ENCODE measurements around the gene MYOCD.

DNA sequence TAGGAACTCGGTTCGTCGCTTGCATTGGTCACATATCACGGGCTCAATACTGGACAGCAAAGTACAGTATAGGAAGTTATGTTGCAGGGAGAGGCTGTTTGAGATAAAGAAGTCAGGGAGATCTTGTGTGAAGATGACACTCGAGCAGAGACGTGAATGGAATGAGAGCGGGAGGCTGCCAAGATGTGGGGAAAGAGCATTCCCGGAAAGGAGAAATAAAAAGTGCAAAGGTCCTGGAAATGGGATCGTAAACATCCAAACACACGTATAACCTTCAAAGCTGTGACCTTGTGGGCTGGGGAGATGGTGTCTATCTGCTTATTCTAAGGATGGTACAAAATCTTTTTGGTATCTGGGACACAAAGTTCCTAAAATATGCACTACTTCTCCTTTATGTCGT, 43.0 kb upstream of the MYOCD start:
- TF ChIP-seq, protein P1, sequence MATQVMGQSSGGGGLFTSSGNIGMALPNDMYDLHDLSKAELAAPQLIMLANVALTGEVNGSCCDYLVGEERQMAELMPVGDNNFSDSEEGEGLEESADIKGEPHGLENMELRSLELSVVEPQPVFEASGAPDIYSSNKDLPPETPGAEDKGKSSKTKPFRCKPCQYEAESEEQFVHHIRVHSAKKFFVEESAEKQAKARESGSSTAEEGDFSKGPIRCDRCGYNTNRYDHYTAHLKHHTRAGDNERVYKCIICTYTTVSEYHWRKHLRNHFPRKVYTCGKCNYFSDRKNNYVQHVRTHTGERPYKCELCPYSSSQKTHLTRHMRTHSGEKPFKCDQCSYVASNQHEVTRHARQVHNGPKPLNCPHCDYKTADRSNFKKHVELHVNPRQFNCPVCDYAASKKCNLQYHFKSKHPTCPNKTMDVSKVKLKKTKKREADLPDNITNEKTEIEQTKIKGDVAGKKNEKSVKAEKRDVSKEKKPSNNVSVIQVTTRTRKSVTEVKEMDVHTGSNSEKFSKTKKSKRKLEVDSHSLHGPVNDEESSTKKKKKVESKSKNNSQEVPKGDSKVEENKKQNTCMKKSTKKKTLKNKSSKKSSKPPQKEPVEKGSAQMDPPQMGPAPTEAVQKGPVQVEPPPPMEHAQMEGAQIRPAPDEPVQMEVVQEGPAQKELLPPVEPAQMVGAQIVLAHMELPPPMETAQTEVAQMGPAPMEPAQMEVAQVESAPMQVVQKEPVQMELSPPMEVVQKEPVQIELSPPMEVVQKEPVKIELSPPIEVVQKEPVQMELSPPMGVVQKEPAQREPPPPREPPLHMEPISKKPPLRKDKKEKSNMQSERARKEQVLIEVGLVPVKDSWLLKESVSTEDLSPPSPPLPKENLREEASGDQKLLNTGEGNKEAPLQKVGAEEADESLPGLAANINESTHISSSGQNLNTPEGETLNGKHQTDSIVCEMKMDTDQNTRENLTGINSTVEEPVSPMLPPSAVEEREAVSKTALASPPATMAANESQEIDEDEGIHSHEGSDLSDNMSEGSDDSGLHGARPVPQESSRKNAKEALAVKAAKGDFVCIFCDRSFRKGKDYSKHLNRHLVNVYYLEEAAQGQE (IDR thresholded peaks at IDR 0.05; ENCODE audit: insufficient read depth in 1 of 2, low read depth in 2 of 2, low read length in 2 of 2): no peak
- TF ChIP-seq POLR2AphosphoS5 (IDR thresholded peaks at IDR 0.05; ENCODE audit: low read depth, low read length) (no peak), TAF1 (IDR thresholded peaks at IDR 0.05; ENCODE audit: borderline replicate concordance, insufficient read depth, low read length) (no peak), SIN3A (IDR thresholded peaks at IDR 0.05; ENCODE audit: borderline replicate concordance, insufficient read depth, low read length) (no peak), FOXP2 (optimal IDR thresholded peaks at IDR 0.05; ENCODE audit: borderline replicate concordance, extremely low read depth, extremely low read length, insufficient read depth) (no peak)

Measured in PFSK-1 (cell line).